H9 (cell line): ENCODE data around the gene L3MBTL1. TPM values are rescaled to one million over a fixed set of nuclear protein-coding genes. Genes with fewer than 3 reads are reported as not detected.

Source experiments
- DNase-seq: peaks from one replicate; pipeline ENCODE4 v3.0.0-alpha.2; 2017
- H2AFZ ChIP-seq: one replicate; pipeline ENCODE4 v1.6.1; 2013; ENCODE audit warnings: mild to moderate bottlenecking, low read length, control low read depth, moderate library complexity
- H2AK5ac ChIP-seq: 2 replicates; pipeline ENCODE4 v1.6.1; 2013; ENCODE audit warnings: low read length, control low read depth, mixed read lengths; ENCODE audit not compliant: insufficient read length
- H2BK120ac ChIP-seq: one replicate; pipeline ENCODE4 v1.6.1; 2013; ENCODE audit warnings: low read depth, mild to moderate bottlenecking, low read length, control low read depth, inconsistent platforms; ENCODE audit not compliant: poor library complexity, severe bottlenecking
- H2BK12ac ChIP-seq: 2 replicates; pipeline ENCODE4 v1.6.1; 2013; ENCODE audit warnings: low read length, control low read depth, mixed read lengths, low read depth; ENCODE audit not compliant: insufficient read length
- H2BK15ac ChIP-seq: 2 replicates; pipeline ENCODE4 v1.6.1; 2013; ENCODE audit warnings: low read depth, low read length, control low read depth
- H2BK20ac ChIP-seq: one replicate; pipeline ENCODE4 v1.6.1; 2013; ENCODE audit warnings: low read depth, mild to moderate bottlenecking, low read length, control low read depth, inconsistent platforms; ENCODE audit not compliant: poor library complexity, severe bottlenecking
- H2BK5ac ChIP-seq: 2 replicates; pipeline ENCODE4 v1.6.1; 2013; ENCODE audit warnings: low read length, control low read depth, mixed read lengths; ENCODE audit not compliant: insufficient read length
- H3K14ac ChIP-seq: 2 replicates; pipeline ENCODE4 v1.6.1; 2013; ENCODE audit warnings: low read length, control low read depth; ENCODE audit not compliant: insufficient read depth
- H3K18ac ChIP-seq: 2 replicates; pipeline ENCODE4 v1.6.1; 2013; ENCODE audit warnings: low read depth, mild to moderate bottlenecking, mixed read lengths, low read length, control low read depth; ENCODE audit not compliant: insufficient read length
- H3K23ac ChIP-seq: 2 replicates; pipeline ENCODE4 v1.6.1; 2013; ENCODE audit warnings: low read length, control low read depth, mixed read lengths, low read depth; ENCODE audit not compliant: insufficient read length
- H3K23me2 ChIP-seq: 2 replicates; pipeline ENCODE4 v1.6.1; 2013; ENCODE audit warnings: low read depth, mild to moderate bottlenecking, mixed read lengths, low read length, control low read depth; ENCODE audit not compliant: insufficient read length, poor library complexity, severe bottlenecking
- H3K27ac ChIP-seq: 2 replicates; pipeline ENCODE4 v1.5.1; 2013; ENCODE audit warnings: low read length, control low read depth, mixed read lengths, low read depth; ENCODE audit not compliant: insufficient read length
- H3K27me3 ChIP-seq: 2 replicates; pipeline ENCODE4 v1.6.1; 2013; ENCODE audit warnings: low read length, control low read depth, inconsistent platforms; ENCODE audit not compliant: insufficient read depth
- H3K4ac ChIP-seq: 2 replicates; pipeline ENCODE4 v1.6.1; 2013; ENCODE audit warnings: low read depth, mild to moderate bottlenecking, control low read depth, inconsistent platforms, low read length, moderate library complexity
- H3K4me1 ChIP-seq: 2 replicates; pipeline ENCODE4 v1.6.1; 2013; ENCODE audit warnings: low read length, control low read depth, inconsistent platforms; ENCODE audit not compliant: insufficient read depth
- H3K4me2 ChIP-seq: 2 replicates; pipeline ENCODE4 v1.6.1; 2013; ENCODE audit warnings: low read length, control low read depth, mixed read lengths; ENCODE audit not compliant: insufficient read length, insufficient read depth
- H3K56ac ChIP-seq: 2 replicates; pipeline ENCODE4 v1.6.1; 2013; ENCODE audit warnings: low read depth, mild to moderate bottlenecking, mixed read lengths, low read length, control low read depth; ENCODE audit not compliant: insufficient read length
- H3K79me1 ChIP-seq: 2 replicates; pipeline ENCODE4 v1.6.1; 2013; ENCODE audit warnings: low read depth, mild to moderate bottlenecking, moderate library complexity, low read length, control low read depth, inconsistent platforms; ENCODE audit not compliant: insufficient read depth, poor library complexity, severe bottlenecking
- H3K79me2 ChIP-seq: 2 replicates; pipeline ENCODE4 v1.6.1; 2013; ENCODE audit warnings: low read length, control low read depth, inconsistent platforms; ENCODE audit not compliant: insufficient read depth
- H3K9ac ChIP-seq: 2 replicates; pipeline ENCODE4 v1.6.1; 2013; ENCODE audit warnings: low read length, control low read depth, mixed read lengths; ENCODE audit not compliant: insufficient read length; ENCODE audit errors: extremely low read depth
- H3K9me3 ChIP-seq: one replicate; pipeline ENCODE4 v1.6.1; 2013; ENCODE audit warnings: low read depth, low read length, inconsistent platforms; ENCODE audit not compliant: control insufficient read depth
- H3T11ph ChIP-seq: one replicate; pipeline ENCODE4 v1.6.1; 2013; ENCODE audit warnings: mild to moderate bottlenecking, low read length, control low read depth, inconsistent platforms
- H4K20me1 ChIP-seq: one replicate; pipeline ENCODE4 v1.6.1; 2013; ENCODE audit not compliant: control insufficient read depth, insufficient read length, insufficient read depth
- H4K5ac ChIP-seq: 2 replicates; pipeline ENCODE4 v1.6.1; 2013; ENCODE audit warnings: low read depth, mild to moderate bottlenecking, mixed read lengths, low read length, control low read depth; ENCODE audit not compliant: insufficient read length
- H4K8ac ChIP-seq: replicated peaks from 2 replicates; pipeline ENCODE4 v1.6.1; 2013; ENCODE audit warnings: low read length, control low read depth, mixed read lengths, low read depth; ENCODE audit not compliant: insufficient read length
- H4K91ac ChIP-seq: 2 replicates; pipeline ENCODE4 v1.6.1; 2013; ENCODE audit warnings: low read depth, mild to moderate bottlenecking, moderate library complexity, mixed read lengths, low read length, control low read depth; ENCODE audit not compliant: insufficient read length
- H3K27ac Mint-ChIP-seq, 3 experiments: 2 replicates in 2 of 3; 3 replicates in 1 of 3; pipeline ENCODE4 v1.8.0; 2020 to 2021; ENCODE audit warnings: mixed read lengths in 3 of 3, mild to moderate bottlenecking in 1 of 3, moderate library complexity in 1 of 3
- H3K27me3 Mint-ChIP-seq: 2 replicates; pipeline ENCODE4 v1.8.0; 2021; ENCODE audit warnings: low read depth, mild to moderate bottlenecking, moderate library complexity, mixed read lengths
- H3K36me3 Mint-ChIP-seq, 3 experiments: 2 replicates in 2 of 3; 3 replicates in 1 of 3; pipeline ENCODE4 v1.8.0; 2020 to 2021; ENCODE audit warnings: low read depth in 3 of 3, mixed read lengths in 3 of 3; ENCODE audit not compliant: insufficient read depth in 1 of 3
- H3K4me1 Mint-ChIP-seq, 2 experiments: 2 replicates each; pipeline ENCODE4 v1.8.0; 2020; ENCODE audit warnings: mixed read lengths in 2 of 2
- H3K4me3 Mint-ChIP-seq, 2 experiments: 2 replicates in 1 of 2; 3 replicates in 1 of 2; pipeline ENCODE4 v1.8.0; 2020 to 2021; ENCODE audit warnings: mild to moderate bottlenecking in 2 of 2, mixed read lengths in 2 of 2, moderate library complexity in 1 of 2
- H3K9me3 Mint-ChIP-seq, 2 experiments: 2 replicates in 1 of 2; 3 replicates in 1 of 2; pipeline ENCODE4 v1.8.0; 2020; ENCODE audit warnings: mild to moderate bottlenecking in 2 of 2, mixed read lengths in 2 of 2, moderate library complexity in 1 of 2
- WGBS: extraction: QIAGEN DNeasy Blood & Tissue Kit; methylation state at CpG from one replicate; pipeline ENCODE4 v1.1.7; 2013; ENCODE audit warnings: missing lambda C conversion rate, low lambda C conversion rate, mixed read lengths; ENCODE audit not compliant: insufficient read length; ENCODE audit errors: extremely low coverage; 5-methylcytosine and 5-hydroxymethylcytosine counted together
- total RNA-seq: library from RNA; stranded (reverse); gene quantifications from 2 replicates; pipeline ENCODE4 v1.2.1, GENCODE V29; 2021
- TF ChIP-seq, protein P1 (sequence below): fragments of 200-600 bp; sonication (generic); conservative IDR thresholded peaks from 3 replicates; pipeline ENCODE4 v1.8.0; 2021; ENCODE audit warnings: antibody characterized with exemption, mild to moderate bottlenecking

Gene L3MBTL1
- total RNA-seq, 1 experiment from 2014 or later: 19.9 TPM

DNA sequence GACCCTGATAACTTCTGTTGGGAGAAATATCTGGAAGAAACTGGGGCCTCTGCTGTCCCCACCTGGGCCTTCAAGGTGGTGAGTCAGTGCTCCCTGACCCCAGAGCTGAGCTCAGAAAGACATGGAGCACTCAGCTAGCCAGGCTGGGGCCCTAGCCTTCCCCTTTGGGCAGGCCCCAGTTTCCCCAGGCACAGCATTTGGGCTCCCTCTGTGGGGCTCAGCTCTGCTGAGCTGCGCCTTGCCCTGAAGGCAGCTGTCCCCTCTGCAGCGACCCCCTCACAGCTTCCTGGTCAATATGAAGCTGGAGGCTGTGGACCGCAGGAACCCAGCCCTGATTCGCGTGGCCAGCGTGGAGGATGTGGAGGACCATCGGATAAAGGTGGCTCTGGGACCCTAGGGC is 26.5 kb downstream of the L3MBTL1 start:
- Histone ChIP-seq H3K9me3 (no peaks in the 10 kb centered on the region), H3K27me3 (no peaks in the 10 kb centered on the region), H3K79me1 (no peaks in the 10 kb centered on the region), H2BK5ac (no peak overlapping the region), H2BK15ac (no peak overlapping the region), H3K4ac (no peak overlapping the region), H2AK5ac (no peak overlapping the region), H3K14ac (no peak overlapping the region), H3K27ac (no peak overlapping the region), H2BK20ac (no peak overlapping the region), H3K4me2 (no peak overlapping the region), H3K9ac (no peak overlapping the region), H3K79me2 (no peaks in the 10 kb centered on the region), H4K91ac (no peak overlapping the region), H2BK120ac (no peak overlapping the region), H3K23ac (no peak overlapping the region), H2BK12ac (no peak overlapping the region), H4K20me1 (no peaks in the 10 kb centered on the region), H3K18ac (no peak overlapping the region), H3T11ph (no peak overlapping the region), H4K5ac (no peak overlapping the region), H4K8ac (no peak overlapping the region), H3K23me2 (no peaks in the 10 kb centered on the region), H2AFZ (no peak overlapping the region), H3K56ac (no peak overlapping the region), H3K4me1 (no peaks in the 10 kb centered on the region)
- no peak for DNase-seq
- Mint-ChIP-seq H3K36me3 (peaks cover 4 to 16% (median 11%) of the 10 kb centered on the region in 3 experiments), H3K27me3 (no peaks in the 10 kb centered on the region), H3K9me3 (no peaks in the 10 kb centered on the region), H3K4me1 (no peaks in the 10 kb centered on the region; a peak in 1 of 4 replicates), H3K4me3 (no peak overlapping the region), H3K27ac (no peak overlapping the region)
- TF ChIP-seq, protein P1, sequence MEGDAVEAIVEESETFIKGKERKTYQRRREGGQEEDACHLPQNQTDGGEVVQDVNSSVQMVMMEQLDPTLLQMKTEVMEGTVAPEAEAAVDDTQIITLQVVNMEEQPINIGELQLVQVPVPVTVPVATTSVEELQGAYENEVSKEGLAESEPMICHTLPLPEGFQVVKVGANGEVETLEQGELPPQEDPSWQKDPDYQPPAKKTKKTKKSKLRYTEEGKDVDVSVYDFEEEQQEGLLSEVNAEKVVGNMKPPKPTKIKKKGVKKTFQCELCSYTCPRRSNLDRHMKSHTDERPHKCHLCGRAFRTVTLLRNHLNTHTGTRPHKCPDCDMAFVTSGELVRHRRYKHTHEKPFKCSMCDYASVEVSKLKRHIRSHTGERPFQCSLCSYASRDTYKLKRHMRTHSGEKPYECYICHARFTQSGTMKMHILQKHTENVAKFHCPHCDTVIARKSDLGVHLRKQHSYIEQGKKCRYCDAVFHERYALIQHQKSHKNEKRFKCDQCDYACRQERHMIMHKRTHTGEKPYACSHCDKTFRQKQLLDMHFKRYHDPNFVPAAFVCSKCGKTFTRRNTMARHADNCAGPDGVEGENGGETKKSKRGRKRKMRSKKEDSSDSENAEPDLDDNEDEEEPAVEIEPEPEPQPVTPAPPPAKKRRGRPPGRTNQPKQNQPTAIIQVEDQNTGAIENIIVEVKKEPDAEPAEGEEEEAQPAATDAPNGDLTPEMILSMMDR: no peak
- WGBS: no CpG with 5 or more reads among the region's 7 CpGs
